ENCODE measurements around the gene MBOAT1. TPM values are rescaled to one million over a fixed set of nuclear protein-coding genes. Genes with fewer than 3 reads are reported as not detected.

The MBOAT1 gene
- total and polyA plus RNA-seq, 2 of the 13 experiments (the other 11 are each of a cell fraction or from before 2014, with no cell fraction given) = not detected

- intact Hi-C loops (cut with micrococcal nuclease; ENCODE audit: unreplicated experiment) (no loop called here), in situ Hi-C loops (cut with HindIII; ENCODE audit: extremely low pct_ligation_motif_present, low pct_unique_long_range_greater_than_20kb) (no loop called here)
- Histone ChIP-seq H3K9me3 (ENCODE audit: low read length) (no peaks in the 10 kb centered on the region), H4K20me1 (ENCODE audit: insufficient read depth, low read length) (no peaks in the 10 kb centered on the region), H3K36me3 (replicated peaks in 1 of 2; ENCODE audit: control insufficient read depth in 1 of 2, insufficient read depth in 2 of 2, low read length in 2 of 2) (no peaks in the 10 kb centered on the region), H3K79me2 (ENCODE audit: insufficient read depth, low read length) (no peaks in the 10 kb centered on the region), H3K9ac (ENCODE audit: insufficient read depth, low read depth, low read length) (no peak overlapping the region), H3K27ac (ENCODE audit: extremely low read length, insufficient read depth, low read length) (no peak overlapping the region), H3K4me2 (ENCODE audit: low read depth, low read length) (no peak overlapping the region), H3K4me3 (replicated peaks in 1 of 3; ENCODE audit: insufficient read depth in 1 of 3, low read depth in 2 of 3, low read length in 3 of 3) (no peak overlapping the region), H2AFZ (ENCODE audit: low read length) (no peak overlapping the region), H3K4me1 (ENCODE audit: insufficient read depth, low read length) (no peaks in the 10 kb centered on the region), H3K27me3 (ENCODE audit: control insufficient read depth in 1 of 2, insufficient read depth in 2 of 2, low read length in 2 of 2) (no peaks in the 10 kb centered on the region)
- ChIA-PET CTCF (ENCODE audit: low intra/inter-chr PET ratio, low total read pairs) (no interaction called here), POLR2A (no interaction called here)
- FAIRE-seq (no peak), DNase-seq (ENCODE audit: low spot score) (no peak), ATAC-seq (no peak)
- no TSS peak for BruUV-seq (replicated peaks)
- WGBS (ENCODE audit: low lambda C conversion rate) = 15% methylated on average over 4 of the region's 4 CpGs
- no peak for TF ChIP-seq ZNF619 (CRISPR knock-in tag; IDR thresholded peaks at IDR 0.05)
- TF ChIP-seq SSRP1 (CRISPR knock-in tag; IDR thresholded peaks at IDR 0.05) = no peak
- no peak for TF ChIP-seq ZNF609 (CRISPR knock-in tag; IDR thresholded peaks at IDR 0.05; ENCODE audit: borderline replicate concordance)
- no peak for TF ChIP-seq ZBTB3 (CRISPR knock-in tag; IDR thresholded peaks at IDR 0.05; ENCODE audit: borderline replicate concordance, low read depth)
- TF ChIP-seq MAFK (conservative IDR thresholded peaks at IDR 0.05 in 1 of 2, IDR thresholded peaks at IDR 0.05 in 1 of 2; ENCODE audit: low read length in 2 of 2) = no peak
- TF ChIP-seq RNF219 (CRISPR knock-in tag; IDR thresholded peaks at IDR 0.05) = no peak
- TF ChIP-seq BHLHE40 (IDR thresholded peaks at IDR 0.05; ENCODE audit: low read length) = no peak
- no peak for TF ChIP-seq ZNF362 (CRISPR knock-in tag; IDR thresholded peaks at IDR 0.05; ENCODE audit: borderline replicate concordance)
- no peak for TF ChIP-seq ZBTB42 (CRISPR knock-in tag; IDR thresholded peaks at IDR 0.05)
- no peak for TF ChIP-seq MTERF4 (CRISPR knock-in tag; IDR thresholded peaks at IDR 0.05)
Measured at GRCh38 chr6:20204512-20204894, 7.8 kb downstream of the MBOAT1 start.

Data from HepG2 (cell line).